SK-N-SH (cell line): Measurements from ENCODE around the gene POU2AF2. TPM values are rescaled to one million over a fixed set of nuclear protein-coding genes. Genes with fewer than 3 reads are reported as not detected.

Source experiments
- CTCF ChIA-PET: fragments of 300-600, 350-600 bp; formaldehyde crosslinking; extraction: SDS; loops from one replicate; lab custom pipeline; 2021; lab: Yijun Ruan, JAX
- POLR2A ChIA-PET: fragments of 350-600 bp; sonication (Branson Sonifier 250); formaldehyde crosslinking; extraction: SDS; loops from one replicate; lab custom pipeline; 2020; ENCODE audit warnings: antibody characterized with exemption, inconsistent platforms; lab: Yijun Ruan, JAX
- DNase-seq: peaks from one replicate; pipeline ENCODE4 v3.0.0; 2012
- H2AFZ ChIP-seq: fragments of 200-600 bp; sonication (generic); 2 replicates; pipeline ENCODE4 v1.8.1; 2016; ENCODE audit warnings: antibody characterized with exemption, mild to moderate bottlenecking, low read depth
- H3F3A ChIP-seq: fragments of 200-600 bp; sonication (generic); replicated peaks from 2 replicates; pipeline ENCODE3; 2016; ENCODE audit warnings: antibody characterized with exemption, mild to moderate bottlenecking; ENCODE audit not compliant: insufficient read depth
- H3K27ac ChIP-seq, 2 experiments: fragments of 200-500 bp in 1 of 2; fragments of 200-600 bp in 1 of 2; sonication (Bioruptor generic) in 1 of 2; sonication (generic), shearing (Covaris generic) in 1 of 2; 2 replicates each; pipeline versions ENCODE4 v1.5.1 to v1.6.1; 2014 to 2016; ENCODE audit warnings: low read depth in 2 of 2, inconsistent platforms in 1 of 2, low read length in 1 of 2, mild to moderate bottlenecking in 1 of 2, mixed read lengths in 1 of 2
- H3K27me3 ChIP-seq: fragments of 200-600 bp; sonication (generic), shearing (Covaris generic); 2 replicates; pipeline ENCODE4 v1.6.1; 2016; ENCODE audit warnings: mixed run types; ENCODE audit not compliant: insufficient read depth
- H3K36me3 ChIP-seq, 2 experiments: fragments of 200-500 bp in 1 of 2; fragments of 200-600 bp in 1 of 2; sonication (Bioruptor generic) in 1 of 2; sonication (generic) in 1 of 2; replicated peaks in 1 of 2; 2 replicates each; pipeline versions ENCODE3 to v1.5.1; 2014 to 2016; ENCODE audit warnings: low read length in 1 of 2, mild to moderate bottlenecking in 1 of 2; ENCODE audit not compliant: insufficient read depth in 2 of 2, control insufficient read depth in 1 of 2
- H3K4me1 ChIP-seq, 2 experiments: fragments of 200-500 bp in 1 of 2; fragments of 200-600 bp in 1 of 2; sonication (Bioruptor generic) in 1 of 2; sonication (generic), shearing (Covaris generic) in 1 of 2; 2 replicates each; pipeline versions ENCODE4 v1.5.1 to v1.6.1; 2014 to 2016; ENCODE audit warnings: low read depth in 1 of 2, low read length in 1 of 2, mixed run types in 1 of 2; ENCODE audit not compliant: insufficient read depth in 2 of 2, control insufficient read depth in 1 of 2
- H3K4me2 ChIP-seq: fragments of 200-600 bp; sonication (generic), shearing (Covaris generic); 2 replicates; pipeline ENCODE4 v1.6.1; 2017; ENCODE audit warnings: mixed run types
- H3K4me3 ChIP-seq, 2 experiments: fragments of 200-500 bp in 1 of 2; fragments of 200-600 bp in 1 of 2; sonication (Bioruptor generic) in 1 of 2; sonication (generic), shearing (Covaris generic) in 1 of 2; 2 replicates each; pipeline versions ENCODE4 v1.5.1 to v1.8.1; 2014 to 2016; ENCODE audit warnings: low read depth in 2 of 2, inconsistent platforms in 1 of 2, low read length in 1 of 2, mild to moderate bottlenecking in 1 of 2, mixed read lengths in 1 of 2, moderate library complexity in 1 of 2
- H3K79me2 ChIP-seq: fragments of 200-600 bp; sonication (generic); 2 replicates; pipeline ENCODE4 v1.8.1; 2017; ENCODE audit warnings: mild to moderate bottlenecking; ENCODE audit not compliant: insufficient read depth
- H3K9ac ChIP-seq: fragments of 200-600 bp; sonication (generic); 2 replicates; pipeline ENCODE4 v1.6.1; 2017; ENCODE audit warnings: mixed run types
- H3K9me2 ChIP-seq: fragments of 200-600 bp; sonication (generic); 2 replicates; pipeline ENCODE4 v1.6.1; 2017; ENCODE audit warnings: mixed run types
- H3K9me3 ChIP-seq: fragments of 200-600 bp; sonication (generic); 2 replicates; pipeline ENCODE4 v1.6.1; 2017; ENCODE audit warnings: mixed run types, mild to moderate bottlenecking, moderate library complexity
- H4K20me1 ChIP-seq: fragments of 200-600 bp; sonication (generic); 2 replicates; pipeline ENCODE4 v1.6.1; 2017; ENCODE audit warnings: mild to moderate bottlenecking, mixed run types; ENCODE audit not compliant: insufficient read depth
- CHD2 ChIP-seq: fragments of 150-350 bp; IDR thresholded peaks from 2 replicates; pipeline ENCODE4 v1.6.1; 2018; ENCODE audit warnings: low read length; ENCODE audit not compliant: partially characterized antibody
- CTCF ChIP-seq: fragments of 200-600 bp; sonication (generic); IDR thresholded peaks from 2 replicates; pipeline ENCODE4 v1.6.1; 2017; ENCODE audit warnings: antibody characterized with exemption, mild to moderate bottlenecking, moderate library complexity
- EP300 ChIP-seq, 2 experiments: IDR thresholded peaks; 2 replicates each; pipeline versions ENCODE4 v1.4.0 to v1.6.1; 2012; ENCODE audit warnings: borderline replicate concordance in 1 of 2, low read depth in 1 of 2, low read length in 1 of 2
- FOSL2 ChIP-seq: IDR thresholded peaks from 2 replicates; pipeline ENCODE4 v1.4.0; 2012; ENCODE audit warnings: low read depth, mild to moderate bottlenecking, moderate library complexity, borderline replicate concordance
- GABPA ChIP-seq: IDR thresholded peaks from 2 replicates; pipeline ENCODE4 v1.4.0; 2012; ENCODE audit warnings: low read depth, mild to moderate bottlenecking
- IRF3 ChIP-seq: fragments of 150-350 bp; IDR thresholded peaks from 2 replicates; pipeline ENCODE4 v1.6.1; 2016; ENCODE audit warnings: mild to moderate bottlenecking, low read depth, low read length
- MAX ChIP-seq: IDR thresholded peaks from 2 replicates; pipeline ENCODE4 v1.4.0; 2012; ENCODE audit warnings: low read depth
- POLR2AphosphoS5 ChIP-seq: IDR thresholded peaks from 2 replicates; pipeline ENCODE4 v1.6.1; 2012; ENCODE audit warnings: low read depth, low read length
- RXRA ChIP-seq: IDR thresholded peaks from 2 replicates; pipeline ENCODE4 v1.4.0; 2012; ENCODE audit warnings: low read depth, mild to moderate bottlenecking, borderline replicate concordance
- SIN3A ChIP-seq: IDR thresholded peaks from 2 replicates; pipeline ENCODE4 v1.6.1; 2012; ENCODE audit warnings: low read depth, mild to moderate bottlenecking, low read length, moderate library complexity, borderline replicate concordance
- SMC3 ChIP-seq: IDR thresholded peaks from 2 replicates; pipeline ENCODE4 v1.6.1; 2012; ENCODE audit warnings: low read depth, low read length, improper control_type of control experiment
- TCF12 ChIP-seq: IDR thresholded peaks from 2 replicates; pipeline ENCODE4 v1.4.0; 2012
- TEAD4 ChIP-seq: IDR thresholded peaks from 2 replicates; pipeline ENCODE4 v1.4.0; 2012; ENCODE audit warnings: mild to moderate bottlenecking, borderline replicate concordance; ENCODE audit not compliant: insufficient read depth
- USF1 ChIP-seq: IDR thresholded peaks from 2 replicates; pipeline ENCODE4 v1.4.0; 2012; ENCODE audit warnings: low read depth, borderline replicate concordance
- YY1 ChIP-seq: IDR thresholded peaks from 2 replicates; pipeline ENCODE4 v1.4.0; 2012; ENCODE audit warnings: low read depth, mild to moderate bottlenecking
- WGBS: methylation state at CpG from one replicate; pipeline ENCODE4 v1.1.6; 2017; ENCODE audit warnings: low lambda C conversion rate; 5-methylcytosine and 5-hydroxymethylcytosine counted together
- polyA plus RNA-seq, 3 experiments: library from polyadenylated mRNA; depleted of rRNA; stranded (reverse); fragments of >200 nt; gene quantifications; 2 replicates each; pipeline ENCODE4 v1.2.3, GENCODE V29; 2012

The POU2AF2 gene
- polyA plus RNA-seq, 1 of the 3 experiments (the other 2 are of a cell fraction) = 0.15 TPM

- POLR2A ChIA-PET = no interaction called here
- H3K27me3 ChIP-seq = no peaks in the 10 kb centered on the region; the same call in 1 of the 2 replicates
- H3K9me3 ChIP-seq = no peaks in the 10 kb centered on the region
- H3K9me2 ChIP-seq = no peaks in the 10 kb centered on the region
- H4K20me1 ChIP-seq = no peaks in the 10 kb centered on the region
- H3K27ac ChIP-seq = no peak overlapping the region
- WGBS = 83% methylated on average over 2 of the region's 2 CpGs
- H3K79me2 ChIP-seq = no peaks in the 10 kb centered on the region
- H2AFZ ChIP-seq = no peak overlapping the region
- CTCF ChIA-PET = interaction anchor here (1.2 kb wide), 1 partner anchor 106 kb away, joined by 3 read pairs; no protein-coding TSS in a partner anchor
- H3K4me2 ChIP-seq = no peak overlapping the region
- H3K9ac ChIP-seq = no peak overlapping the region
- H3K4me1 ChIP-seq = no peaks in the 10 kb centered on the region
- DNase-seq = no peak
- no peaks in the 10 kb centered on the region for H3K36me3 ChIP-seq
- no peak for TF ChIP-seq CTCF
- no peak for TF ChIP-seq CHD2
- no peak for TF ChIP-seq SMC3
- TF ChIP-seq MAX = no peak
- no peak for TF ChIP-seq SIN3A
- no peak for TF ChIP-seq TEAD4
- TF ChIP-seq GABPA = no peak
- no peak for TF ChIP-seq YY1
- no peak for TF ChIP-seq EP300 (IDR thresholded peaks at IDR 0.05; ENCODE audit: borderline replicate concordance in 1 of 2, low read depth in 1 of 2, low read length in 1 of 2)
- no peak for TF ChIP-seq IRF3
- TF ChIP-seq TCF12 = no peak
- no peak for TF ChIP-seq RXRA
- no peak for TF ChIP-seq FOSL2
- no peak for TF ChIP-seq POLR2AphosphoS5
- no peak for TF ChIP-seq USF1
- no peaks in the 10 kb centered on the region for H3F3A ChIP-seq
- H3K4me3 ChIP-seq = no peak overlapping the region
These were observed 77.0 kb downstream of the POU2AF2 start for GRCh38 chr11:111322534-111322933.
